NCI-H1436 (cell line): ENCODE data around the gene FIGNL1.

ENCODE experiments used
- DNase-seq: peaks from one replicate; lab custom pipeline; 2025; lab: John Stamatoyannopoulos, UW

Gene FIGNL1

GRCh38 chr7:50396856-50397255 is 53.3 kb downstream of the FIGNL1 start:
- no peak for DNase-seq

GRCh38 chr7:50394315-50394714 is 55.8 kb downstream of the FIGNL1 start:
- DNase-seq: no peak
